GM21367 (cell line): ENCODE data around the gene UBE2I.
"Not testable (repeated sequence)": the region's sequence is repeated elsewhere in the genome, so short reads cannot be mapped to it uniquely, and the experiment has no call there.

Experiments
- ATAC-seq: cut with Tn5 transposase; IDR thresholded peaks from one replicate; pipeline ENCODE4 v1.9.1; 2021; ENCODE audit not compliant: unreplicated experiment

The UBE2I gene

GRCh38 chr16:1308977-1309885 is at the start of gene UBE2I:
Gene UBE2I (plus strand): TSS chr16:1309636. CDS start chr16:1314031, 4,395 bp downstream.
- peak; percentile 47 for ATAC-seq

GRCh38 chr16:1259760-1260068 is 49.7 kb upstream of the UBE2I start:
- no peak for ATAC-seq

- ATAC-seq = no peak
Observed at GRCh38 chr16:1260101-1260680, 49.2 kb upstream of the UBE2I start.

- ATAC-seq = no peak
Observed at GRCh38 chr16:1261131-1261892, 48.1 kb upstream of the UBE2I start.

- ATAC-seq = no peak
Observed at GRCh38 chr16:1262210-1262845, 47.1 kb upstream of the UBE2I start.

GRCh38 chr16:1262846-1263221 is 46.6 kb upstream of the UBE2I start:
- no peak for ATAC-seq

- ATAC-seq = no peak
Observed at GRCh38 chr16:1263591-1264344, 45.7 kb upstream of the UBE2I start.

- no peak for ATAC-seq
Observed at GRCh38 chr16:1264345-1265089, 44.9 kb upstream of the UBE2I start.

- no peak for ATAC-seq
Observed at GRCh38 chr16:1265090-1265630, 44.3 kb upstream of the UBE2I start.

GRCh38 chr16:1265826-1266225 is 43.6 kb upstream of the UBE2I start:
- no peak for ATAC-seq

GRCh38 chr16:1269418-1269817 is 40.0 kb upstream of the UBE2I start:
- not testable (repeated sequence) for ATAC-seq

- ATAC-seq = no peak
Observed at GRCh38 chr16:1271380-1271723, 38.1 kb upstream of the UBE2I start.

- not testable (repeated sequence) for ATAC-seq
Observed at GRCh38 chr16:1271724-1272413, 37.6 kb upstream of the UBE2I start.

GRCh38 chr16:1272453-1273198 is 36.8 kb upstream of the UBE2I start:
- ATAC-seq = no peak

GRCh38 chr16:1273816-1274215 is 35.6 kb upstream of the UBE2I start:
- no peak for ATAC-seq

- no peak for ATAC-seq
Observed at GRCh38 chr16:1274767-1275166, 34.7 kb upstream of the UBE2I start.

GRCh38 chr16:1275791-1276579 is 33.5 kb upstream of the UBE2I start:
- ATAC-seq = no peak

- ATAC-seq = no peak
Observed at GRCh38 chr16:1276580-1276878, 32.9 kb upstream of the UBE2I start.
